Measurements from ENCODE around the gene ARHGAP5. TPM values are rescaled to one million over a fixed set of nuclear protein-coding genes. Genes with fewer than 3 reads are reported as not detected.

The ARHGAP5 gene
- total and polyA plus RNA-seq, 12 donors, result 20.7 to 301 (median 221) TPM

- Histone ChIP-seq H3K27me3 (no peaks in the 10 kb centered on the region), H3K9me3 (no peaks in the 10 kb centered on the region), H3K27ac (no peak overlapping the region), H3K36me3 (no peaks in the 10 kb centered on the region), H3K4me3 (no peak overlapping the region), H3K4me1 (peaks cover 0 to 27% (median 14%) of the 10 kb centered on the region in 9 donors)
- no peak for TF ChIP-seq CTCF (IDR thresholded peaks at IDR 0.05)
- intact Hi-C loops (cut with DNase I), result loop anchor here (1.0 to 10.0 kb wide), 16 partner anchors 78 to 568 kb away; partner anchors contain the start of gene NUBPL (in 3 of the 10)
- ATAC-seq (no peak), DNase-seq (no peak)
- 84 to 85% methylated on average over 1 of the region's 1 CpG for WGBS, 2 donors
Measured at GRCh38 chr14:32072676-32073075, 4.4 kb upstream of the ARHGAP5 start.

GRCh38 chr14:32073537-32074189 is 3.4 kb upstream of the ARHGAP5 start:
- WGBS, 2 donors, result 91 to 93% methylated on average over 6 of the region's 6 CpGs
- H3K27ac ChIP-seq, result peak overlapping the region in 4 of 10 donors; percentile 98 to 99 (median 98)

GRCh38 chr14:32074887-32075572 is 2.1 kb upstream of the ARHGAP5 start:
- Histone ChIP-seq H3K4me1 (peaks cover 0 to 45% (median 33%) of the 10 kb centered on the region in 9 donors), H3K36me3 (no peaks in the 10 kb centered on the region), H3K4me3 (peak overlapping the region in 9 of 10 donors; percentile 90 to 98 (median 95)), H3K9me3 (no peaks in the 10 kb centered on the region), H3K27me3 (no peaks in the 10 kb centered on the region), H3K27ac (peak overlapping the region; percentile 93 to 99 (median 98))
- DNase-seq, result no peak
- no peak for TF ChIP-seq CTCF (IDR thresholded peaks at IDR 0.05)
- intact Hi-C loops (cut with DNase I), result loop anchor here (2.0 to 10.0 kb wide), 19 partner anchors 80 to 570 kb away; partner anchors contain the start of genes NUBPL (in 3 of the 10), RNU6-7 (in 3 of the 10) and RNU6-8 (in 3 of the 10)
- no peak for ATAC-seq
- 49 to 62% methylated on average over 8 of the region's 8 CpGs for WGBS, 2 donors

More at GRCh38 chr14:32073537-32074189, 3.4 kb upstream of the ARHGAP5 start:
- peak in 1 of 2 donors; percentile 73 for DNase-seq
- Histone ChIP-seq H3K4me3 (no peak overlapping the region), H3K27me3 (no peaks in the 10 kb centered on the region), H3K9me3 (no peaks in the 10 kb centered on the region), H3K36me3 (no peaks in the 10 kb centered on the region), H3K4me1 (peaks cover 0 to 32% (median 19%) of the 10 kb centered on the region in 9 donors)
- no peak for ATAC-seq
- intact Hi-C loops (cut with DNase I), result loop anchor here (1.0 to 10.0 kb wide), 17 partner anchors 79 to 569 kb away; partner anchors contain the start of genes NUBPL (in 3 of the 10), RNU6-7 (in 1 of the 10) and RNU6-8 (in 1 of the 10)
- TF ChIP-seq CTCF (IDR thresholded peaks at IDR 0.05), result peak; percentile 53 to 83 (median 75)

- 0 to 1% methylated on average over 23 of the region's 23 CpGs for WGBS, 2 donors
- TF ChIP-seq CTCF (IDR thresholded peaks at IDR 0.05), result no peak
- Histone ChIP-seq H3K27me3 (no peaks in the 10 kb centered on the region), H3K27ac (peak overlapping the region; percentile 93 to 99 (median 98)), H3K4me3 (peak overlapping the region; percentile 32 to 98 (median 94)), H3K4me1 (peaks cover 0 to 53% (median 39%) of the 10 kb centered on the region in 9 donors), H3K9me3 (no peaks in the 10 kb centered on the region), H3K36me3 (no peaks in the 10 kb centered on the region)
- DNase-seq (peak; percentile 52 to 56), ATAC-seq (peak; percentile 9 to 53 (median 47))
- intact Hi-C loops (cut with DNase I), result loop anchor here in 9 of 10 donors (1.0 to 10.0 kb wide), 18 partner anchors 81 to 571 kb away; partner anchors contain the start of genes RNU6-8 (in 6 of the 9), RNU6-7 (in 5 of the 9) and NUBPL (in 3 of the 9)
Measured at GRCh38 chr14:32075672-32076277, 1.3 kb upstream of the ARHGAP5 start.
